Trophoblast cell (in vitro differentiated cells and primary cell): ENCODE measurements around the gene IL36RN.
A peak's percentile ranks its signal among the peaks of the same experiment; 100 is the strongest.

Source experiments
- DNase-seq, 2 donors: peaks; one replicate each; pipeline ENCODE4 v3.0.0-alpha.2; 2016
- H2AFZ ChIP-seq: 2 replicates; pipeline ENCODE4 v1.6.1; 2013; ENCODE audit warnings: low read length, moderate library complexity, mild to moderate bottlenecking; ENCODE audit not compliant: insufficient read depth, poor library complexity
- H2AK5ac ChIP-seq: 2 replicates; pipeline ENCODE4 v1.6.1; 2013; ENCODE audit warnings: mild to moderate bottlenecking, low read length
- H2BK120ac ChIP-seq: 2 replicates; pipeline ENCODE4 v1.6.1; 2013; ENCODE audit warnings: low read length, mild to moderate bottlenecking, moderate library complexity; ENCODE audit not compliant: insufficient read depth, poor library complexity
- H2BK12ac ChIP-seq: 2 replicates; pipeline ENCODE4 v1.6.1; 2013; ENCODE audit warnings: mild to moderate bottlenecking, low read length, moderate library complexity
- H2BK5ac ChIP-seq: 2 replicates; pipeline ENCODE4 v1.6.1; 2013; ENCODE audit warnings: low read length, low read depth, moderate library complexity, mild to moderate bottlenecking; ENCODE audit not compliant: poor library complexity
- H3K14ac ChIP-seq: 2 replicates; pipeline ENCODE4 v1.6.1; 2013; ENCODE audit warnings: mild to moderate bottlenecking, low read length
- H3K18ac ChIP-seq: 2 replicates; pipeline ENCODE4 v1.6.1; 2013; ENCODE audit warnings: mild to moderate bottlenecking, low read length
- H3K23ac ChIP-seq: 2 replicates; pipeline ENCODE4 v1.6.1; 2013; ENCODE audit warnings: low read length
- H3K27ac ChIP-seq: 2 replicates; pipeline ENCODE4 v1.5.1; 2013; ENCODE audit warnings: low read depth, mild to moderate bottlenecking, inconsistent platforms, low read length, moderate library complexity
- H3K27me3 ChIP-seq: 2 replicates; pipeline ENCODE4 v1.6.1; 2013; ENCODE audit warnings: inconsistent platforms, mild to moderate bottlenecking, low read length, moderate library complexity; ENCODE audit not compliant: insufficient read depth
- H3K36me3 ChIP-seq, 2 experiments: 1 replicate in 1 of 2; 2 replicates in 1 of 2; pipeline ENCODE4 v1.6.1; 2013; ENCODE audit warnings: low read length in 2 of 2, mild to moderate bottlenecking in 2 of 2, moderate library complexity in 1 of 2; ENCODE audit not compliant: insufficient read depth in 2 of 2, control insufficient read depth in 1 of 2
- H3K4ac ChIP-seq: 2 replicates; pipeline ENCODE4 v1.6.1; 2013; ENCODE audit warnings: low read depth, mild to moderate bottlenecking, low read length, moderate library complexity
- H3K4me1 ChIP-seq, 2 experiments: 1 replicate in 1 of 2; 2 replicates in 1 of 2; pipeline ENCODE4 v1.6.1; 2013; ENCODE audit warnings: low read length in 2 of 2, mild to moderate bottlenecking in 2 of 2, moderate library complexity in 1 of 2; ENCODE audit not compliant: insufficient read depth in 2 of 2, control insufficient read depth in 1 of 2
- H3K4me2 ChIP-seq: 2 replicates; pipeline ENCODE4 v1.6.1; 2013; ENCODE audit warnings: inconsistent platforms, mild to moderate bottlenecking, low read length, moderate library complexity
- H3K4me3 ChIP-seq: 2 replicates; pipeline ENCODE4 v1.5.1; 2013; ENCODE audit warnings: mild to moderate bottlenecking, low read depth, low read length, inconsistent platforms
- H3K79me1 ChIP-seq: one replicate; pipeline ENCODE4 v1.6.1; 2013; ENCODE audit warnings: low read length
- H3K79me2 ChIP-seq: 2 replicates; pipeline ENCODE4 v1.6.1; 2013; ENCODE audit warnings: low read length, mild to moderate bottlenecking; ENCODE audit not compliant: control insufficient read depth, insufficient read depth, poor library complexity
- H3K9ac ChIP-seq: 2 replicates; pipeline ENCODE4 v1.6.1; 2013; ENCODE audit warnings: mild to moderate bottlenecking, low read length
- H3K9me3 ChIP-seq: 2 replicates; pipeline ENCODE4 v1.6.1; 2013; ENCODE audit warnings: low read depth, mild to moderate bottlenecking, control low read depth, inconsistent platforms, low read length; ENCODE audit not compliant: insufficient read depth
- H4K12ac ChIP-seq: 2 replicates; pipeline ENCODE4 v1.6.1; 2013; ENCODE audit warnings: low read depth, mild to moderate bottlenecking, low read length, moderate library complexity
- H4K8ac ChIP-seq: 2 replicates; pipeline ENCODE4 v1.6.1; 2013; ENCODE audit warnings: low read depth, mild to moderate bottlenecking, low read length, moderate library complexity
- H4K91ac ChIP-seq: one replicate; pipeline ENCODE4 v1.6.1; 2013; ENCODE audit warnings: low read depth, mild to moderate bottlenecking, low read length, moderate library complexity
- WGBS: extraction: QIAGEN DNeasy Blood & Tissue Kit; methylation state at CpG from one replicate; pipeline ENCODE4 v1.1.7; 2013; ENCODE audit warnings: missing lambda C conversion rate; ENCODE audit not compliant: insufficient read length, insufficient coverage; ENCODE audit errors: extremely low coverage; 5-methylcytosine and 5-hydroxymethylcytosine counted together

IL36RN gene

DNA sequence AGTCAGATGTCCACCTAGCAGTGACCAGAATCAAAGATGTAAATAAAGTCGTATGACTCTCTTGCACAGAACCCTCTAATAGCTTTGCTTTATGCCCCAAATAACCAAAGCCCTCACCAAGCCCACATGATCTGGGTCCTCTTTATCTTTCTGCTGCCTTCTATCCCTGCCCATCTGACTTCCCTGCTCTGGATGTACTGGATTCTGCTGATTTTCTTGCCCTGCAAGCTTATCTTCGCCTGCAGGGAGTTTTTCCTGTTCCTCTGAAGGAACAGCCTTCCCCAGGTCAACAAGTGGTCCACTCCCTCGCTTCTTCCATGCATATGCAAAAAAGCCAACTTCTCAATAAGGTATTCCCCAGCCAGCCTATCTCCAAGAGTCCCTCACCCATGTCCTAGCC is 25.0 kb upstream of the IL36RN start:
- H4K91ac ChIP-seq: no peak overlapping the region
- H4K12ac ChIP-seq: no peak overlapping the region
- H4K8ac ChIP-seq: no peak overlapping the region
- H2AK5ac ChIP-seq: no peak overlapping the region
- DNase-seq: no peak
- no peak overlapping the region for H3K9ac ChIP-seq
- no peak overlapping the region for H3K4ac ChIP-seq
- H3K27me3 ChIP-seq: no peaks in the 10 kb centered on the region
- no peak overlapping the region for H2BK12ac ChIP-seq
- H2BK5ac ChIP-seq: no peak overlapping the region
- H3K9me3 ChIP-seq: peaks cover 2% of the 10 kb centered on the region
- H3K4me2 ChIP-seq: no peak overlapping the region
- H2BK120ac ChIP-seq: no peak overlapping the region
- no CpG with 5 or more reads among the region's 3 CpGs for WGBS
- no peak overlapping the region for H3K27ac ChIP-seq
- no peak overlapping the region for H3K23ac ChIP-seq
- H3K79me2 ChIP-seq: no peaks in the 10 kb centered on the region
- no peak overlapping the region for H3K4me3 ChIP-seq
- H3K79me1 ChIP-seq: no peaks in the 10 kb centered on the region
- H2AFZ ChIP-seq: no peak overlapping the region
- no peaks in the 10 kb centered on the region for H3K36me3 ChIP-seq
- no peak overlapping the region for H3K14ac ChIP-seq
- H3K4me1 ChIP-seq: no peaks in the 10 kb centered on the region
- no peak overlapping the region for H3K18ac ChIP-seq

DNA sequence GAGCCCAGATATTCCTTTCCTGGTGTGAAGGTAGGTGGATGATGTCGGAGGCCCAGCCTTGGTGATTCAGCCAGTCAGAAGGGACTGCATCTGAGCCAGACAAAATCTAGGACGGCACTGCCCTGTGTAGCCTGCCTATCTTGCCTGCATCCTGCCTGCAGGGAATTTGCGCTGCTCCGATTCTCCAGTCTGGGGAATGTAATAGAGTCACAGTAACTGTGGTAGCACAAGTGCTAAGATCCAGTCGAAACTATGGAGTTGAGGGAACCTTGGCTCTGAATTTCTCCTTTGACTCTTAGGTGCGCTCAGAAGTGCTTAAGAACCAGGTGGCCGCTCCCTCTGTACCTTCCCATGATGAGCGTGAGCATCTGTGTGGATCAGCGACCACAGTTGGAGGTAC is 22.2 kb upstream of the IL36RN start:
- H3K4me1 ChIP-seq: no peaks in the 10 kb centered on the region

DNA sequence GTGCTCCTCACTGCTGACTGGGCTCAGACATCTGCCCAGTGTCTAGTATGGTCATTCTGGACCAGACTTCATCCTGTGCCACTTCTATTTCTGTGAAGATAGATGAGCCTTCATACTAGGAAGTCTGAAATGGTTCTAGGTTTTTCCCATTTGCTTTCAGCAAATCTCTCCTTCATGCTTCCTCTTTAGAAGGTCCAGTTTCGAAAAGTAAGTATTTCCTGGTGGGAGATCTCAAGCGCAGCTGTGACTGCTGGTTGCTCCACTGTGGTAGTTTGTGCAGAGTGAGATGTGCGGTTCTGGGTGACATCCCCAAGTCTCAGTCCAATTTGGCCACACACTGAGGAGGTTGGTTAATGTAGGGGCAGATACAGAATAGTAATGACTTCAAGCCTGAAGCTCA is 20.7 kb upstream of the IL36RN start:
- Histone ChIP-seq H3K4me3 (no peak overlapping the region), H3K79me1 (no peaks in the 10 kb centered on the region), H3K27me3 (no peaks in the 10 kb centered on the region), H4K12ac (no peak overlapping the region), H3K4me2 (no peak overlapping the region), H2AFZ (no peak overlapping the region), H2BK120ac (no peak overlapping the region), H3K14ac (no peak overlapping the region), H3K27ac (no peak overlapping the region), H3K9ac (no peak overlapping the region), H3K4ac (no peak overlapping the region), H3K79me2 (no peaks in the 10 kb centered on the region), H3K18ac (no peak overlapping the region), H3K9me3 (peaks cover 2% of the 10 kb centered on the region), H3K36me3 (no peaks in the 10 kb centered on the region), H2AK5ac (no peak overlapping the region), H2BK5ac (no peak overlapping the region), H2BK12ac (no peak overlapping the region), H3K4me1 (no peaks in the 10 kb centered on the region), H3K23ac (no peak overlapping the region), H4K8ac (no peak overlapping the region), H4K91ac (no peak overlapping the region)
- no peak for DNase-seq
- no CpG with 5 or more reads among the region's 3 CpGs for WGBS

More for the DNA sequence above, 22.2 kb upstream of the IL36RN start:
- no peak for DNase-seq
- H3K27ac ChIP-seq: no peak overlapping the region
- H2AFZ ChIP-seq: no peak overlapping the region
- H3K18ac ChIP-seq: no peak overlapping the region
- H3K79me1 ChIP-seq: no peaks in the 10 kb centered on the region
- H3K4me3 ChIP-seq: no peak overlapping the region
- H3K14ac ChIP-seq: no peak overlapping the region
- H4K91ac ChIP-seq: no peak overlapping the region
- WGBS: no CpG with 5 or more reads among the region's 9 CpGs
- H3K4ac ChIP-seq: no peak overlapping the region
- H2BK5ac ChIP-seq: no peak overlapping the region
- no peak overlapping the region for H4K8ac ChIP-seq
- H3K4me2 ChIP-seq: no peak overlapping the region
- H2BK12ac ChIP-seq: no peak overlapping the region
- H3K9me3 ChIP-seq: peaks cover 2% of the 10 kb centered on the region
- H3K79me2 ChIP-seq: no peaks in the 10 kb centered on the region
- H3K36me3 ChIP-seq: no peaks in the 10 kb centered on the region
- no peak overlapping the region for H2AK5ac ChIP-seq
- H3K9ac ChIP-seq: peak overlapping the region; percentile 14
- H4K12ac ChIP-seq: no peak overlapping the region
- H2BK120ac ChIP-seq: no peak overlapping the region
- no peak overlapping the region for H3K23ac ChIP-seq
- no peaks in the 10 kb centered on the region for H3K27me3 ChIP-seq

DNA sequence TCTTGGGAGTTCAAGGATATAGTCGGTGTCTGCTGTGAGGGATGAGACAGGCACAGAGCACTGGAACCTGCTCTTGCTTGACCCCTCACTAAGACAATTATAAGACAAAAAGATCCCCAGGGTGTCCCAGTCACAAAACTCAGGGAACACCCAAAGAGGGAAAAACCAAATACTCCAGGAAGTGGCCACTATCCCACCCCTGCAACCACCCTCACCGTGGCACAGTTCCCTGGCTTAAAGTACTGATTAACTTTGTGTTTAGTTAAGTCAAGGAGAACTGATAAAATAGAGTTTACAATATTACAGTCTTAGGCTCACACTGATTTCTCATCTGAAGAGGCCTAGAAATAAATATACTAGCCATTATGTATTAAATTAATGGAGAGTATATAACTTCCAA is 19.8 kb upstream of the IL36RN start:
- H3K4me3 ChIP-seq: no peak overlapping the region
- no peak overlapping the region for H3K18ac ChIP-seq
- H2BK12ac ChIP-seq: no peak overlapping the region
- no peaks in the 10 kb centered on the region for H3K27me3 ChIP-seq
- H3K27ac ChIP-seq: no peak overlapping the region
- H4K8ac ChIP-seq: no peak overlapping the region
- H3K36me3 ChIP-seq: no peaks in the 10 kb centered on the region
- H3K4ac ChIP-seq: no peak overlapping the region
- H4K91ac ChIP-seq: no peak overlapping the region
- no peak overlapping the region for H2BK5ac ChIP-seq
- no peaks in the 10 kb centered on the region for H3K4me1 ChIP-seq
- H3K79me2 ChIP-seq: no peaks in the 10 kb centered on the region
- no peak overlapping the region for H2AK5ac ChIP-seq
- no peaks in the 10 kb centered on the region for H3K79me1 ChIP-seq
- no peak overlapping the region for H2AFZ ChIP-seq
- no CpG with 5 or more reads among the region's 2 CpGs for WGBS
- no peak overlapping the region for H3K23ac ChIP-seq
- H4K12ac ChIP-seq: no peak overlapping the region
- no peak overlapping the region for H3K4me2 ChIP-seq
- H3K14ac ChIP-seq: no peak overlapping the region
- H3K9me3 ChIP-seq: peaks cover 2% of the 10 kb centered on the region
- DNase-seq: no peak
- no peak overlapping the region for H3K9ac ChIP-seq
- no peak overlapping the region for H2BK120ac ChIP-seq
